Activated naive CD4-positive, alpha-beta T cell treated with anti-CD3 and anti-CD28 coated beads, Interleukin-2, amount 10 ng/mL, durations not matched to agents 7 days and 5 days (primary cell): ENCODE measurements around the gene EXOG.

Experiments
- CTCF ChIA-PET: fragments of 350-600 bp; sonication (Branson Sonifier 250); formaldehyde crosslinking; loops from one replicate; lab custom pipeline; 2021; ENCODE audit warnings: antibody characterized with exemption; lab: Charles Lee
- DNase-seq: peaks from one replicate; pipeline ENCODE4 v3.0.0-alpha.2; 2020
- H3K27ac Mint-ChIP-seq: one replicate; pipeline ENCODE4 v1.8.0; 2021; ENCODE audit warnings: mild to moderate bottlenecking, moderate library complexity, mixed read lengths
- H3K27me3 Mint-ChIP-seq: one replicate; pipeline ENCODE4 v1.8.0; 2021; ENCODE audit warnings: mild to moderate bottlenecking, mixed read lengths
- H3K36me3 Mint-ChIP-seq: one replicate; pipeline ENCODE4 v1.8.0; 2021; ENCODE audit warnings: mixed read lengths
- H3K4me1 Mint-ChIP-seq: one replicate; pipeline ENCODE4 v1.8.0; 2021; ENCODE audit warnings: mixed read lengths
- H3K4me3 Mint-ChIP-seq: one replicate; pipeline ENCODE4 v1.8.0; 2021; ENCODE audit warnings: mild to moderate bottlenecking, moderate library complexity, mixed read lengths
- H3K9me3 Mint-ChIP-seq: one replicate; pipeline ENCODE4 v1.8.0; 2021; ENCODE audit warnings: mixed read lengths

The EXOG gene

DNA sequence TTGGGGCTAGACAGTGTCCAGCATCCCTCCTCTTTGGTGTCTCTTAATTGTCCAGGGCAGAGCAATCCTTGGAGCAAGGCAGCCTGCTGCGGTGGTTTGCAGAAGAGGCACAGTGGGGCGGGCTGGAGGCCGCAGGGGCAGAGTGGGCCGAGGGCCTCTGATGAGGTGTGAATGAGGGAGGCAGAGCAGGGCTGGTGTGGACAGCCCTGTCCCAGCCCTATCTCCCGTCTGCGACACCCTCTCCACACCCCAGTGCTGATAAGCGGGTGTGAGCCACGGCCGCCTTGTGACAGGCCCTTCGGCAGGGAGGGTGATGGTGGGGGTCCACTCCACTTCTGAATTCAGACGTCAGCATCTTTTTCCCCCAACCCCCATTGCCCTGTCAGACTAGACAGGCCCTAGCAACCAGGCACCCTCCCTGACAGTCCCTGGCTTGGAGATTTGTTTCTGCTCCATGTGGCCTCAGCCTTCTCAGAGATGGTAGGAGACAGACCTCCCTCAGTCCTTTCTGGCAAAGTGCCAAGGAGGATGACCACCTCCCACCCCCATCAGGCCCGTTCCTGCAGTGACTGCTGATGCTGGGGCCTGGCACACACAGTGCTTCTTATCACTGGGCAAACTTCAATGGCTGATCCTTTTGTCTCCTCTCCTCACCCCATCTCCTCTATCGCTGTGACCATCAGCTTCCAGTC is 37.3 kb downstream of the EXOG start:
- no peak overlapping the region for H3K4me3 Mint-ChIP-seq
- H3K4me1 Mint-ChIP-seq: no peaks in the 10 kb centered on the region
- H3K36me3 Mint-ChIP-seq: peaks cover 1% of the 10 kb centered on the region
- DNase-seq: no peak
- H3K27me3 Mint-ChIP-seq: no peaks in the 10 kb centered on the region
- CTCF ChIA-PET: no interaction called here
- no peaks in the 10 kb centered on the region for H3K9me3 Mint-ChIP-seq
- H3K27ac Mint-ChIP-seq: peak overlapping the region; percentile 49

DNA sequence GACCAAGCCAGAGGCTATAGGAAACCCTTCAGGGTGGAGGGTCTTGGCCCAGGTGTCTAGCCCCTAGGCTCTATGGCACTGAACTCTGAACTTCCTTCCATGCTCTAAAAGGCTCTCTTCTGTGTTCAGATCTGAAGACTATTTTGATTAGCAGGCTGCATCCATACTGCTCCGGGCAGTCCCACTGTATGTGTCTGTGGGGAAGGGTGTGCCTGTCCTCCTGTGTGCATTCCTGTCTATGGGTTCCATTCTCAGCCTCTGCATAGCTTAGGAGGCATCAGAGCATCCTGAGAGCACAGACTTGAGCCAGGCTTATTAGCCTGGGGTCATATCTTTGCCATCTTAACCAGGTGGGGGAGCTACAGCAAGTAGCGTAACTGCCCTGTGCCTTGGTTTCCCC is 38.0 kb downstream of the EXOG start:
- Mint-ChIP-seq H3K9me3 (no peaks in the 10 kb centered on the region), H3K27ac (no peak overlapping the region), H3K27me3 (no peaks in the 10 kb centered on the region), H3K4me3 (no peak overlapping the region), H3K4me1 (no peaks in the 10 kb centered on the region), H3K36me3 (no peaks in the 10 kb centered on the region)
- CTCF ChIA-PET: no interaction called here
- no peak for DNase-seq

DNA sequence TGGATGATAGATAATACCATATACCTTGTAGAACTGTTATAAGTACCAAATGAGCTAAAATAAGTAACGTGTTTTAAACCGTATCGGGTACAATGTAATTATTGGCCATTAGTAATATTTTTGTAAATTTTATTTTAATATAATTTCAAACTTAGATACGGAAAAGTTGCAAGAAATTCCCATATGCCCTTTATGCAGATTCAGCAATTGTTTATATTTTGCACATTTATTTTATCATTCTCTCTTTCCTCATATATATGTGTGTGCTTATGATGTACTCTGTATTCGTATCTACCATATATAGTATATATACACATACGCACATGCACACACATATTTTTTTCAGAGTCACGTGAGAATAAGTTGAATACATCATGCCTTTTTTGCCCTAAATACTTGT is 38.5 kb downstream of the EXOG start:
- Mint-ChIP-seq H3K4me1 (no peaks in the 10 kb centered on the region), H3K9me3 (no peaks in the 10 kb centered on the region), H3K36me3 (no peaks in the 10 kb centered on the region), H3K27me3 (no peaks in the 10 kb centered on the region), H3K4me3 (no peak overlapping the region), H3K27ac (no peak overlapping the region)
- no peak for DNase-seq
- CTCF ChIA-PET: no interaction called here

DNA sequence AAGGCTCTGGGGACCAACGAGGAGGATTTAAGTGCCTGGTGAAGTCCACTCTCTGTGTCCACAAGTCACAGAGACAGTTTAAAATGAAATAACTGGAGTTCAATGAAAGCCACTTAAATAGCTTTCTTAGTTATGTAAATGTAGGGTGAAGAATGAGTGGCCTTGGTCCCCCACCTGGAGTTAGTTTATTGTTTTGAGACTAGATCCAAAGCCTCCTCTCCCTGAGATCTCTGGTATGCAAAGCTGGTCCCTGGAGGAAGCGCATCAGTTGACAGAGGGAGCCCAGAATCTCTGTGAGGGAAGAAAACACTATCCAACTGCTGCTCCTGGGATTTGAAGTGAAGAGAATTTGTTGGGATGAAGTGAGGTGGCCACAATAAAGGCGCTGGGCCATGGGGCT is 40.5 kb downstream of the EXOG start:
- no peaks in the 10 kb centered on the region for H3K27me3 Mint-ChIP-seq
- H3K27ac Mint-ChIP-seq: no peak overlapping the region
- CTCF ChIA-PET: interaction anchor here (1.1 kb wide), 1 partner anchor 15 kb away, joined by 3 read pairs; no protein-coding TSS in a partner anchor
- no peak for DNase-seq
- H3K4me3 Mint-ChIP-seq: no peak overlapping the region
- no peaks in the 10 kb centered on the region for H3K9me3 Mint-ChIP-seq
- no peaks in the 10 kb centered on the region for H3K36me3 Mint-ChIP-seq
- H3K4me1 Mint-ChIP-seq: no peaks in the 10 kb centered on the region

DNA sequence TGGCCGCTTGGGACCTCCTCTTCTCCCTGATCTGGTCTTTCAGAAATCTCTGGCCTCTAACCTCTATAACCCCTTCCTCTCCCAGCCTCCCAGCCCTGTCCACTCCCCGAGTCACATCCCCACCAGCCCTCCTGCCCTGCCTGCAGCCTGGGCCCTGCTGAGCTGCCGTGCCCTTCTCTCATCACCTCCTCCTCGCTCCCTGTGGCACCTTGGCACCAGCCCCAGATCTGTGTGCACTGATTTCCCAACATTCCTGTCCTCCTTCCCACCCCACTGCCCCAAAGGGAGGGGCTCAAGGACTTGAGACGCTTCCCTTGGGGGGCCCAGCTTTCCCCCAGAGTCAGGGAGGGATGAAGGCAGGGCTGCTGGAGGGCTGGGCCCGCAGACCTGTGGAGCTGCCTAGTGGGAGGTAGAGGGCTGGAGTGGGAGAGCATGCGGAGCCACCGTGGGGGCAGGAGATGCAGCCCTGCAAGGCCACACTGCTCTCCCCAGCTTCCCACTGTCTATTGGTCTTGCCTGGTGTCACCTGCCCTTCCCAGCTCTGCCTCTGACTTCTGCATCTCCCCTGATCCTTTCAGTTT is 42.7 kb downstream of the EXOG start:
- no peaks in the 10 kb centered on the region for H3K27me3 Mint-ChIP-seq
- no peak overlapping the region for H3K4me3 Mint-ChIP-seq
- no peak overlapping the region for H3K27ac Mint-ChIP-seq
- H3K9me3 Mint-ChIP-seq: no peaks in the 10 kb centered on the region
- H3K4me1 Mint-ChIP-seq: no peaks in the 10 kb centered on the region
- H3K36me3 Mint-ChIP-seq: no peaks in the 10 kb centered on the region
- DNase-seq: no peak
- CTCF ChIA-PET: no interaction called here

DNA sequence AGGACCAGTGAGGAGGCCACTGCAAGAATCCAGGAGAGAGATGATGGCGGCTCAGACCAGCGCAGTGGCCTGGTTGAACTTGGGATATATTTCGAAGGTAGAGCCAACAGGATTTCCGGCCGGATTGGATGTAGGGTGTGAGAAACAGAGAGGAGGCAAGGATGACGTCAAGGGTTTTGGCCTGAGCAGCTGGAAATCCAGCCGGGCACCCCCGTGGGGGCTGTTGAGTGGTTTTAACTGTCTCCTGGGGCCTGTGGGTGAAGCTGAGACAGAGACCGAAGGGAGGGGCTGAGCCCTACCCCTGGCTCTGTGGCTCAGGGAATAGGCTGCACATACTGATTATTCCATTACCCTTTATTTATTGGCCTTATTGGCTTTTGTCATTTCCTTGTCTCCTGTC is 45.7 kb downstream of the EXOG start:
- no peak for DNase-seq
- H3K9me3 Mint-ChIP-seq: no peaks in the 10 kb centered on the region
- peaks cover 15% of the 10 kb centered on the region for H3K27me3 Mint-ChIP-seq
- CTCF ChIA-PET: no interaction called here
- H3K4me3 Mint-ChIP-seq: no peak overlapping the region
- no peak overlapping the region for H3K27ac Mint-ChIP-seq
- H3K36me3 Mint-ChIP-seq: no peaks in the 10 kb centered on the region
- H3K4me1 Mint-ChIP-seq: no peaks in the 10 kb centered on the region

DNA sequence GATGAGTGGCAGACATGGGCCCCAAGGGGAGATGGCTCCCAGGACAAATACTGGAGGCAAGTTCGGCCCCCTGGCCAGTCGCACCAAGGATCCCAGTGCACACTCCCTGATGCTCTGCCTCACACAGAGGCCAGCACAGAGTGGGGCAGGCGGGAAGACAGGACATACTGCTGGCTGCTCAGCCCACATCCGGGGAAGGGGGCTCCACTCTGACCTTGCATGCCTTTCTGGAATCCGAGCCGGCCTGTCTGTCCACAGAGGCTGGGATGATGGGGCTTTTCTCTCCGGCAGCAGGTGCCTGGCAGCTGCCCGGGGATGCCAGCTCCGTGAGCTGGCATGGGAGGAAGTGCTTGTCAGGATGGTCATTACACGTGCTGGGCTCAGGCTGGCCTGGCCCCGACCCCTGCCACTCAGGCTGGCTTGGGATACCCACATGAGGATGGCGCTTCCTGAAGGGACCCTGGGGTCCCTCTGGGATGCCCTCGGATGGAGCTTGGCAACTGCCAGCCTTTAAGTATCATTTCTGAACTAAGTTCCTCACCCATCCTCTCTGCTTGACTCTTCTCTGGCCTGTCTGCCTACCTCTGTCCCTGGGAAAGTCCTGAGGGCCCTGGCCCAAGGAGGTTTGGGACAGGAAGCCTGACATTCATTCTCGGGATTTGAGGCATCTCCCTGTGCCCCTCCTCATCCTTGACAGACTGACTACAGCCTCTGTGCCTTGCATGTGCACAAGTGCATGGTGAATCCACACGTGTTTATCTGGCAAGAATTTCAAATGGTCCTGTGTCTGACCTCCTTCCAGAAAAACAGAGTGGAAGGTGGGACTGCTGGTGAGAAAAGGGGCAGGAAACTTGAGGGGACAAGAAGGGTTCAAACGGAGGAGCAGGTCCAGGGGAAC is 46.5 kb downstream of the EXOG start:
- H3K4me1 Mint-ChIP-seq: no peaks in the 10 kb centered on the region
- H3K27me3 Mint-ChIP-seq: peaks cover 17% of the 10 kb centered on the region
- H3K36me3 Mint-ChIP-seq: no peaks in the 10 kb centered on the region
- CTCF ChIA-PET: no interaction called here
- no peak overlapping the region for H3K4me3 Mint-ChIP-seq
- no peak for DNase-seq
- no peaks in the 10 kb centered on the region for H3K9me3 Mint-ChIP-seq
- H3K27ac Mint-ChIP-seq: no peak overlapping the region

DNA sequence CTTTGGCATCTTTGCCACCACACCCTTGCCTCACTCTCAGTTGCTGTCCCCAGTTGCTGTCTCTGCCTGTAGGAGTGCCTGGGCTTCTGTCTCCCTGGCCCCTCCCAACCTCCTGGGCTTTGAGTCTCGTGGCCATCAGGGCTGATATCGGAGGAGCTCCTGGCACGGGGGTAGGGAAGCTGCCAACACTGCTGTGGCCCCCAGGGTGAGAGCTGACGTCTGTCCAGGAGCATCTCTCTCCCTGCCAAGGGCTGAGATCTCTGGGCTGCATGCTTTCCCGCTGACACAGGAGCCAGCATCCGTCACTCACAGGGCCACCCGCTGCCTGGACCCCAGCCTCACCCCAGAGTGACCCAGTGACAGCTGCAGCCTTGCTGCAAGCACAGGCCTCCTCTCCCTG is 47.4 kb downstream of the EXOG start:
- no peak for DNase-seq
- no peak overlapping the region for H3K27ac Mint-ChIP-seq
- H3K4me3 Mint-ChIP-seq: no peak overlapping the region
- CTCF ChIA-PET: interaction anchor here (0.6 kb wide), 1 partner anchor 31 kb away, joined by 3 read pairs; no protein-coding TSS in a partner anchor
- H3K27me3 Mint-ChIP-seq: peaks cover 24% of the 10 kb centered on the region
- peaks cover 4% of the 10 kb centered on the region for H3K4me1 Mint-ChIP-seq
- H3K36me3 Mint-ChIP-seq: no peaks in the 10 kb centered on the region
- no peaks in the 10 kb centered on the region for H3K9me3 Mint-ChIP-seq

DNA sequence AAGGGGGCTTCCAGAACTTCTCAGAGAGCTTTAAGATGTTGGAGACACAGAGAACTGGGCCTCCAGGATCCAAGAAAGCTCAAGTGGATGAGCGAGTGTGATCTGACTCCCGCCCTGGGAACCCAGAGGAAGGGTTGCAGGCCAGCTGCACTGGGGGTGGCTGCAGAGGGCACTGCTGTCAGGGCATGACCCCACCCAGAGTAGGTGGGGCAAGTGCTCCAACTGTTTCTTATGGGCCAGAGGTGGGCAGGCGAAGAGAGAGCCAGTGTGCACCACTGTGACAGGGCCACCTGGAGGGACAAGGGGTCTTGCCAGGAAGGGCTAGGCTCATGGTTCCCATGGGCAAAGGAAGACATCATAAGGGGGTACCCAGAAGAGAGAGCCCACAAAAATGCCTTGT is 48.8 kb downstream of the EXOG start:
- Mint-ChIP-seq H3K27me3 (peaks cover 30% of the 10 kb centered on the region), H3K36me3 (no peaks in the 10 kb centered on the region), H3K27ac (no peak overlapping the region), H3K4me3 (no peak overlapping the region), H3K4me1 (peaks cover 4% of the 10 kb centered on the region), H3K9me3 (no peaks in the 10 kb centered on the region)
- DNase-seq: no peak
- CTCF ChIA-PET: interaction anchor here (0.6 kb wide), 1 partner anchor 36 kb away, joined by 3 read pairs; no protein-coding TSS in a partner anchor

DNA sequence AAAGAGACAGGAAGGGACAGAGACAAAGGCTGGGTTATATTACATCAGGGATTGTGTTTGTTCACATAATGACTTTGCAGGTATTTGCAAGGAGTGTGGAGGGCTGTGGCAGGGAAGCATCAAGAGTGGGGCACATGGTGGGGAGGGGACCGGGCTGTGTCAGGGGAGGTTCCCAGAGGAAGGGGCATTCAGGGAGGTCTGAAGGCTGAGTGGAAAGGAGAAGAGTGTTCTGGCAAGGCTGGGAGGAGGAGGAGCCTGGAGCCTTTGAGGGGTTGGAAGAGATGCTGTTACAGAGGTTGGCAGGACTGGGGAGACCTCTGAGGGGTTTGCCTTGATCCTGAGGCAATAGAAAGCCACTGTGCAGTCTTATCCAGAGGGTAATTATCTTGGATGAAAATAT is 49.4 kb downstream of the EXOG start:
- no peak overlapping the region for H3K4me3 Mint-ChIP-seq
- peaks cover 30% of the 10 kb centered on the region for H3K27me3 Mint-ChIP-seq
- no peak overlapping the region for H3K27ac Mint-ChIP-seq
- DNase-seq: no peak
- CTCF ChIA-PET: interaction anchor here (0.8 kb wide), 1 partner anchor 20 kb away, joined by 3 read pairs; no protein-coding TSS in a partner anchor
- H3K9me3 Mint-ChIP-seq: no peaks in the 10 kb centered on the region
- peaks cover 4% of the 10 kb centered on the region for H3K4me1 Mint-ChIP-seq
- H3K36me3 Mint-ChIP-seq: no peaks in the 10 kb centered on the region

DNA sequence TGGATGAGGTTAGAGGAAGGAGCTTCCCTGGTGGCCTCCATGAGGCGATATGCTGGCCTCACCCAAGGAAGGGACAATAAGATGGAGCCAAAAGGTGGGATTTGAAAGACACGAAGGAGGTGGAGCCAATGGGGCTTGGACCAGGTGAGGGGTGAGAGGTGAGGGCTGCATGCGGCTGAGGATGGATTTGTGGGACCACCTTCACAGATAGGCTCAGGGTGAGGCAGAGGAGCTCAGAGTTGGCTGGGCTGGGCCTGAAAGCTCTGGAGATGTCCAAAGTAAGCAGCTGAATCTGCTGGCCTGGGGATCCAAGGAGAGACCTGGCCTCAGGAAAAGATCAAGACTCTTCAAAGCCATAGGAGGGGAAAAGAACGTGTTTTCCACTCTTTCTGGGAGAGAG is 49.8 kb downstream of the EXOG start:
- H3K4me3 Mint-ChIP-seq: no peak overlapping the region
- H3K9me3 Mint-ChIP-seq: no peaks in the 10 kb centered on the region
- no peaks in the 10 kb centered on the region for H3K36me3 Mint-ChIP-seq
- CTCF ChIA-PET: interaction anchor here (0.8 kb wide), 1 partner anchor 21 kb away, joined by 3 read pairs; no protein-coding TSS in a partner anchor
- no peak for DNase-seq
- H3K27me3 Mint-ChIP-seq: peaks cover 32% of the 10 kb centered on the region
- no peak overlapping the region for H3K27ac Mint-ChIP-seq
- H3K4me1 Mint-ChIP-seq: peaks cover 4% of the 10 kb centered on the region

DNA sequence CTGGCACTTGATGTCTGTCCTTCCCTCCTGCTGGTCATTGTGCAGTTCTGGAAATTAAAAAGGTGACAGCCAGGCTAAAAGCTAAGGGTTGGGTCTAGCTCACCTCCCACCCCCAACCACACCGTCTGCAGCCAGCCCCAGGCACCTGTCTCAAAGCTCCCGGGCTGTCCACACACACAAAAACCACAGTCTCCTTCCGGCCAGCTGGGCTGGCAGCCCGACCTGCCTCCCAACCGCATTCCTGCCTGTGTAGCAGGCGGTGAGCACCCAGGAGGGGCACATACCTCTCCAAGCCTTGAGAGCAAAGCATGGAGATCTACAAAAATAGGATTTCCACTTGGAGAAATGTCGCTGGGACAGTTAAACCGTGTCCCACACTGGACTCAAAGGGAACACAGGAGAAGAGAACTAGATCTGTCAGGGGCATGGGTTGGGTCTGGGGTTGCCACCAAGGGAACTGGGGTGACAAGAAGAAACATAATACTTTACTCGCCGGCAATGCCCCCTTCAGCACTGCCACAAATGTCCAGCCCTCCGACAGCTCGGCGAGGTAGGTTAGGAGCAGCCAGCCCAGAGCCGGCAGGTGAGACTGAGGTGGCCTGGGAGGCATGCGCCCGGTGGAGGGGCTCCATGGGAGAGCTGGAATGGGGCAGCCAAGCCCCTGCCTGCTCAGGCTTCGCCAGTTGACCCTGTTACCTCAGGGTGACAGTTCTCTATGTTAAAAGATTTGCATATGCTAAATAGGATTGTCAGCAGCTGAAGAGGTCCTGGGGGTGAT is 52.2 kb downstream of the EXOG start:
- DNase-seq: no peak
- CTCF ChIA-PET: interaction anchor here (1.1 kb wide), 1 partner anchor 11 kb away, joined by 3 read pairs; no protein-coding TSS in a partner anchor
- H3K4me1 Mint-ChIP-seq: peaks cover 4% of the 10 kb centered on the region

DNA sequence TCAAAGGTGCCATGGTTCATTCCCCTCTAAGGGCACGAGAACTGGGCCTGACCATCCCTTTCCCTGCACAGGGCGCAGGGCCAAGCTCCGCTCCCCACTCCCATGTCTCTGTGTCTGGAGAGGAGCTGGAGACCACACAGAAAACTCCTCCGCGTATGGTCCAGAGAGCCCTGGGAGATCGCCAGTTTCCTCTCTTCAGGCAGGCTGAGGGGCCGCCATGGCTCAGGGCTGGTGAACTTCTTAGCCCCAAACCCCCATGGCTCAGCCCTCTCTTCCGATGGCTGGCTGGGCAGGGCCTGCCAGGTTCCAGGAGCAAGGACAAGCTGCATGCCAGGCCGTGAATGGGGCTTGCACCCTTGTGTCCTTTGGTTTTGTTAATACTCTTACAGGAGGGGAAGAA is 52.9 kb downstream of the EXOG start:
- no peak overlapping the region for H3K27ac Mint-ChIP-seq
- no peaks in the 10 kb centered on the region for H3K36me3 Mint-ChIP-seq
- no peak overlapping the region for H3K4me3 Mint-ChIP-seq
- H3K4me1 Mint-ChIP-seq: peaks cover 4% of the 10 kb centered on the region
- CTCF ChIA-PET: no interaction called here
- H3K9me3 Mint-ChIP-seq: no peaks in the 10 kb centered on the region
- H3K27me3 Mint-ChIP-seq: peaks cover 43% of the 10 kb centered on the region
- DNase-seq: no peak

More for the DNA sequence above, 52.2 kb downstream of the EXOG start:
- no peak overlapping the region for H3K4me3 Mint-ChIP-seq
- no peaks in the 10 kb centered on the region for H3K9me3 Mint-ChIP-seq
- H3K27me3 Mint-ChIP-seq: peaks cover 38% of the 10 kb centered on the region
- no peaks in the 10 kb centered on the region for H3K36me3 Mint-ChIP-seq
- no peak overlapping the region for H3K27ac Mint-ChIP-seq

DNA sequence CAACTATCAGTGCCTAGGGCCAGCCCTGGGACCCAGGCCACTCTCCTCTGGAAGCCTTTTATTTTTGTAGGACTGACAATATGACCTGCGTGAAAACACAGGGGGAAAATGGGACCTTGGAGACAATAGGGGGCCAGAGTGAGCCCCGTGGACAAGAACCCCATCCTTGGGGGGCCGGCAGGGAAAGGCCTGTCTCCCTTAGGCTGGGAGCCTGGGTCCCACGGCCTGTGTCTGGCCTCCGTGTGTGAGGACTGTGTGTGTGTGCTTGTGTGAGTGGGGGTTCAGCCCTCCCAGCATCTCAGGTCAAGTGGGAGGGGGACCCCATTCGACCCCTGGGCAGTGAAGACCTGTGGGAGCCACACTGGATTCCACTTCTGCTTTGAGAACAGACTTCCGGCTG is 53.3 kb downstream of the EXOG start:
- Mint-ChIP-seq H3K27ac (no peak overlapping the region), H3K9me3 (no peaks in the 10 kb centered on the region), H3K27me3 (peaks cover 43% of the 10 kb centered on the region), H3K4me1 (peaks cover 4% of the 10 kb centered on the region), H3K36me3 (no peaks in the 10 kb centered on the region), H3K4me3 (no peak overlapping the region)
- CTCF ChIA-PET: no interaction called here
- DNase-seq: no peak
